H1 (cell line): ENCODE data around the gene CDH15. TPM values are rescaled to one million over a fixed set of nuclear protein-coding genes. Genes with fewer than 3 reads are reported as not detected.

Experiments
- BCL11A ChIP-seq, 2 experiments: IDR thresholded peaks; one replicate each; pipeline ENCODE4 v1.6.1; 2011; ENCODE audit warnings: low read depth in 2 of 2, low read length in 2 of 2, mild to moderate bottlenecking in 2 of 2
- CREB1 ChIP-seq: IDR thresholded peaks from 2 replicates; pipeline ENCODE4 v1.6.1; 2012; ENCODE audit warnings: inconsistent platforms
- EGR1 ChIP-seq: IDR thresholded peaks from 2 replicates; pipeline ENCODE4 v1.6.1; 2011; ENCODE audit warnings: low read depth, low read length, borderline replicate concordance
- FOSL1 ChIP-seq: IDR thresholded peaks from 2 replicates; pipeline ENCODE4 v1.6.1; 2011; ENCODE audit warnings: mild to moderate bottlenecking, low read depth, low read length, moderate library complexity; ENCODE audit not compliant: insufficient read depth
- GABPA ChIP-seq: IDR thresholded peaks from 2 replicates; pipeline ENCODE4 v1.6.1; 2011; ENCODE audit warnings: mild to moderate bottlenecking, low read length, moderate library complexity, borderline replicate concordance; ENCODE audit not compliant: insufficient read depth
- MAFK ChIP-seq: IDR thresholded peaks from 2 replicates; pipeline ENCODE4 v1.6.1; 2012; ENCODE audit warnings: low read depth, mild to moderate bottlenecking, improper control_type of control experiment, low read length
- TEAD4 ChIP-seq: IDR thresholded peaks from 2 replicates; pipeline ENCODE4 v1.6.1; 2012; ENCODE audit warnings: low read depth, low read length, inconsistent platforms, mixed read lengths
- polyA plus RNA-seq, 7 experiments: library from polyadenylated mRNA; depleted of rRNA in 3 of 7; stranded (reverse) in 5 of 7; unstranded in 2 of 7; fragments of >200 nt in 5 of 7; fragments of 200-250 nt in 2 of 7; gene quantifications; 1 replicate in 5 of 7; 2 replicates in 1 of 7; 4 replicates in 1 of 7; pipeline versions ENCODE4 v1.2.1 to v1.2.3, GENCODE V29; 2011 to 2013; ENCODE audit warnings: missing spikeins in 2 of 7, mixed read lengths in 2 of 7
- total RNA-seq: library from RNA; stranded (reverse); fragmentation: NEBNext Ultra II Directional; extraction: Animal tissue kit (Norgen Biotek cat#: 25700); gene quantifications from 2 replicates; pipeline ENCODE4 v1.2.1, GENCODE V29; 2021
- TF ChIP-seq, protein P1 (sequence below): fragments of 300-600 bp; sonication (generic); IDR thresholded peaks from 2 replicates; pipeline ENCODE4 v1.7.1; 2012; ENCODE audit warnings: low read length, moderate library complexity, mild to moderate bottlenecking, inconsistent platforms; ENCODE audit not compliant: insufficient replicate concordance

Gene CDH15
- total and polyA plus RNA-seq, 2 of the 8 experiments (the other 6 are each of a cell fraction or from before 2014, with no cell fraction given): 0.50 to 0.82 TPM

DNA sequence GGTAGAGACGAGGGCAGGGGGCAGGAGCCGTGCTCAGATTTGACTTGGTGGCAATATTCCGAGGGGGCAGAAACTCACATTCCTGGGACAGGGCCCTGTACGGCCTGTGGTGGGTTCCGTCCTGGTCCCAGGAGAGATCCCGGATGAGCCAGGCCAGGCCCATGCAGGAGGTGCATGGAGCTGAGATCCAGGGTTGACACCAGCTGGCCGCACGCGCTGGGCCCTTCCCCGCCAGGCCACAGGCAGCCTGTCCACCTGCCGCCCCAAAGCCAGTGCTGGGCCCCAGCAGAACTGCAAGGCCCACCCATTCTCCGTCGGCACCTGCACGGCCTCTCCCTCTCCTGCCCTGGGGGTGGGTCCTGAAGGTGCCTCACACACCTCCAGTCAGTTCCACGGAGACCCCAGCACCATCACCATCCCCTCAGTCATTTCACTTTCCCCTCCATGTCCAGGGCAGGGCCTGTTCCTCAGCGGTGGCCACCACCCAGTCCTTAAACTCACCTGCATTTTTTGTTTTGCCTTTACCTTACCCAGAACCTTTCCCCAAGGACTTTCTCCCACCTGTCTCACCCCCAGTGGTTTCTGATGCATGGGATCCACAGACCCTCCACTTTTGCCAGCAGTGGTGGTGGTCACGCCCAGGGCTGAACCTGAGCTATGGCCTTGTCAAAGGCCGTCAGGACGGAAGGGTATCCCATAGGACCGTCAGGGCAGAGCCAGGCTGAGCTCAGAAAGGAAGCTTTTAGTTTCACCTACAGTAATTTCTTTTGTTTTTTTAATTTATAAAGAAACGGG, 25.1 kb upstream of the CDH15 start (continued):
- TF ChIP-seq, protein P1, sequence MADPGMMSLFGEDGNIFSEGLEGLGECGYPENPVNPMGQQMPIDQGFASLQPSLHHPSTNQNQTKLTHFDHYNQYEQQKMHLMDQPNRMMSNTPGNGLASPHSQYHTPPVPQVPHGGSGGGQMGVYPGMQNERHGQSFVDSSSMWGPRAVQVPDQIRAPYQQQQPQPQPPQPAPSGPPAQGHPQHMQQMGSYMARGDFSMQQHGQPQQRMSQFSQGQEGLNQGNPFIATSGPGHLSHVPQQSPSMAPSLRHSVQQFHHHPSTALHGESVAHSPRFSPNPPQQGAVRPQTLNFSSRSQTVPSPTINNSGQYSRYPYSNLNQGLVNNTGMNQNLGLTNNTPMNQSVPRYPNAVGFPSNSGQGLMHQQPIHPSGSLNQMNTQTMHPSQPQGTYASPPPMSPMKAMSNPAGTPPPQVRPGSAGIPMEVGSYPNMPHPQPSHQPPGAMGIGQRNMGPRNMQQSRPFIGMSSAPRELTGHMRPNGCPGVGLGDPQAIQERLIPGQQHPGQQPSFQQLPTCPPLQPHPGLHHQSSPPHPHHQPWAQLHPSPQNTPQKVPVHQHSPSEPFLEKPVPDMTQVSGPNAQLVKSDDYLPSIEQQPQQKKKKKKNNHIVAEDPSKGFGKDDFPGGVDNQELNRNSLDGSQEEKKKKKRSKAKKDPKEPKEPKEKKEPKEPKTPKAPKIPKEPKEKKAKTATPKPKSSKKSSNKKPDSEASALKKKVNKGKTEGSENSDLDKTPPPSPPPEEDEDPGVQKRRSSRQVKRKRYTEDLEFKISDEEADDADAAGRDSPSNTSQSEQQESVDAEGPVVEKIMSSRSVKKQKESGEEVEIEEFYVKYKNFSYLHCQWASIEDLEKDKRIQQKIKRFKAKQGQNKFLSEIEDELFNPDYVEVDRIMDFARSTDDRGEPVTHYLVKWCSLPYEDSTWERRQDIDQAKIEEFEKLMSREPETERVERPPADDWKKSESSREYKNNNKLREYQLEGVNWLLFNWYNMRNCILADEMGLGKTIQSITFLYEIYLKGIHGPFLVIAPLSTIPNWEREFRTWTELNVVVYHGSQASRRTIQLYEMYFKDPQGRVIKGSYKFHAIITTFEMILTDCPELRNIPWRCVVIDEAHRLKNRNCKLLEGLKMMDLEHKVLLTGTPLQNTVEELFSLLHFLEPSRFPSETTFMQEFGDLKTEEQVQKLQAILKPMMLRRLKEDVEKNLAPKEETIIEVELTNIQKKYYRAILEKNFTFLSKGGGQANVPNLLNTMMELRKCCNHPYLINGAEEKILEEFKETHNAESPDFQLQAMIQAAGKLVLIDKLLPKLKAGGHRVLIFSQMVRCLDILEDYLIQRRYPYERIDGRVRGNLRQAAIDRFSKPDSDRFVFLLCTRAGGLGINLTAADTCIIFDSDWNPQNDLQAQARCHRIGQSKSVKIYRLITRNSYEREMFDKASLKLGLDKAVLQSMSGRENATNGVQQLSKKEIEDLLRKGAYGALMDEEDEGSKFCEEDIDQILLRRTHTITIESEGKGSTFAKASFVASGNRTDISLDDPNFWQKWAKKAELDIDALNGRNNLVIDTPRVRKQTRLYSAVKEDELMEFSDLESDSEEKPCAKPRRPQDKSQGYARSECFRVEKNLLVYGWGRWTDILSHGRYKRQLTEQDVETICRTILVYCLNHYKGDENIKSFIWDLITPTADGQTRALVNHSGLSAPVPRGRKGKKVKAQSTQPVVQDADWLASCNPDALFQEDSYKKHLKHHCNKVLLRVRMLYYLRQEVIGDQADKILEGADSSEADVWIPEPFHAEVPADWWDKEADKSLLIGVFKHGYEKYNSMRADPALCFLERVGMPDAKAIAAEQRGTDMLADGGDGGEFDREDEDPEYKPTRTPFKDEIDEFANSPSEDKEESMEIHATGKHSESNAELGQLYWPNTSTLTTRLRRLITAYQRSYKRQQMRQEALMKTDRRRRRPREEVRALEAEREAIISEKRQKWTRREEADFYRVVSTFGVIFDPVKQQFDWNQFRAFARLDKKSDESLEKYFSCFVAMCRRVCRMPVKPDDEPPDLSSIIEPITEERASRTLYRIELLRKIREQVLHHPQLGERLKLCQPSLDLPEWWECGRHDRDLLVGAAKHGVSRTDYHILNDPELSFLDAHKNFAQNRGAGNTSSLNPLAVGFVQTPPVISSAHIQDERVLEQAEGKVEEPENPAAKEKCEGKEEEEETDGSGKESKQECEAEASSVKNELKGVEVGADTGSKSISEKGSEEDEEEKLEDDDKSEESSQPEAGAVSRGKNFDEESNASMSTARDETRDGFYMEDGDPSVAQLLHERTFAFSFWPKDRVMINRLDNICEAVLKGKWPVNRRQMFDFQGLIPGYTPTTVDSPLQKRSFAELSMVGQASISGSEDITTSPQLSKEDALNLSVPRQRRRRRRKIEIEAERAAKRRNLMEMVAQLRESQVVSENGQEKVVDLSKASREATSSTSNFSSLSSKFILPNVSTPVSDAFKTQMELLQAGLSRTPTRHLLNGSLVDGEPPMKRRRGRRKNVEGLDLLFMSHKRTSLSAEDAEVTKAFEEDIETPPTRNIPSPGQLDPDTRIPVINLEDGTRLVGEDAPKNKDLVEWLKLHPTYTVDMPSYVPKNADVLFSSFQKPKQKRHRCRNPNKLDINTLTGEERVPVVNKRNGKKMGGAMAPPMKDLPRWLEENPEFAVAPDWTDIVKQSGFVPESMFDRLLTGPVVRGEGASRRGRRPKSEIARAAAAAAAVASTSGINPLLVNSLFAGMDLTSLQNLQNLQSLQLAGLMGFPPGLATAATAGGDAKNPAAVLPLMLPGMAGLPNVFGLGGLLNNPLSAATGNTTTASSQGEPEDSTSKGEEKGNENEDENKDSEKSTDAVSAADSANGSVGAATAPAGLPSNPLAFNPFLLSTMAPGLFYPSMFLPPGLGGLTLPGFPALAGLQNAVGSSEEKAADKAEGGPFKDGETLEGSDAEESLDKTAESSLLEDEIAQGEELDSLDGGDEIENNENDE: no peak
- TF ChIP-seq EGR1 (no peak), MAFK (no peak), CREB1 (no peak), BCL11A (IDR thresholded peaks at IDR 0.05; ENCODE audit: low read depth in 2 of 2, low read length in 2 of 2) (no peak), GABPA (no peak), FOSL1 (no peak), TEAD4 (no peak)
